GM12864 (cell line): ENCODE measurements around the gene TGFBI.

Experiments used
- DNase-seq: peaks from one replicate; pipeline ENCODE4 v3.0.0-alpha.2; 2011; ENCODE audit warnings: low read depth
- H3K4me3 ChIP-seq: 2 replicates; pipeline ENCODE4 v1.5.1; 2011; ENCODE audit warnings: mild to moderate bottlenecking, low read depth, low read length, control low read depth
- CTCF ChIP-seq: IDR thresholded peaks from 2 replicates; pipeline ENCODE4 v1.5.1; 2011; ENCODE audit warnings: low read depth, mild to moderate bottlenecking, moderate library complexity, low read length, control low read depth, inconsistent platforms; ENCODE audit errors: missing control alignments

Gene TGFBI

GRCh38 chr5:136109453-136110135, 80.8 kb downstream of the TGFBI start:
- TF ChIP-seq CTCF, result no peak
- no peak for DNase-seq
- no peak overlapping the region for H3K4me3 ChIP-seq
